K562 (cell line): ENCODE results near the gene C6orf47.

Experiments used
- ARNT ChIP-seq, 2 experiments: fragments of 450-650 bp; IDR thresholded peaks; 2 replicates each; pipeline ENCODE4 v1.6.1; 2016; ENCODE audit warnings: mild to moderate bottlenecking in 1 of 2
- BRF2 ChIP-seq: IDR thresholded peaks from 3 replicates; pipeline ENCODE4 v1.6.1; 2011; ENCODE audit warnings: borderline replicate concordance, mild to moderate bottlenecking; ENCODE audit not compliant: insufficient read length, insufficient read depth
- GATA2 ChIP-seq: sonication (generic); formaldehyde crosslinking; IDR thresholded peaks from 2 replicates; pipeline ENCODE4 v1.4.0; 2020; ENCODE audit warnings: mild to moderate bottlenecking, missing genetic modification reagents
- JUNB ChIP-seq: fragments of 450-650 bp; formaldehyde crosslinking; conservative IDR thresholded peaks from 2 replicates; pipeline ENCODE4 v1.4.0; 2020; ENCODE audit warnings: mild to moderate bottlenecking
- MAX ChIP-seq: sonication (generic); formaldehyde crosslinking; IDR thresholded peaks from 2 replicates; pipeline ENCODE4 v1.9.0; 2022; ENCODE audit warnings: mild to moderate bottlenecking, missing genetic modification reagents
- RAD21 ChIP-seq, 2 experiments: fragments of 250-450 bp in 1 of 2; fragments of 450-650 bp in 1 of 2; sonication (Bioruptor Pico) in 1 of 2; formaldehyde crosslinking in 1 of 2; IDR thresholded peaks in 1 of 2; conservative IDR thresholded peaks in 1 of 2; 2 replicates each; pipeline versions ENCODE4 v1.4.0 to v1.8.0; 2020 to 2022; ENCODE audit warnings: mild to moderate bottlenecking in 2 of 2, moderate library complexity in 1 of 2
- SRF ChIP-seq, 2 experiments: fragments of 250-450, 450-650 bp in 1 of 2; sonication (Bioruptor Pico) in 1 of 2; sonication (generic) in 1 of 2; formaldehyde crosslinking; IDR thresholded peaks; 2 replicates each; pipeline versions ENCODE4 v1.5.0 to v1.5.1; 2020 to 2022; ENCODE audit warnings: mild to moderate bottlenecking in 1 of 2, missing genetic modification reagents in 1 of 2
- ZNF165 ChIP-seq: fragments of 250-450 bp; sonication (Bioruptor Pico); IDR thresholded peaks from 2 replicates; pipeline ENCODE4 v1.4.0; 2020; ENCODE audit warnings: borderline replicate concordance
- ZNF316 ChIP-seq: fragments of 450-650 bp; IDR thresholded peaks from 2 replicates; pipeline ENCODE4 v1.6.1; 2016
- ZNF41 ChIP-seq: fragments of 250-450 bp; sonication (Bioruptor Pico); conservative IDR thresholded peaks from 2 replicates; pipeline ENCODE4 v1.4.0; 2020; ENCODE audit warnings: mild to moderate bottlenecking
- TF ChIP-seq, protein P1 (sequence below), 3 experiments: IDR thresholded peaks in 2 of 3; conservative IDR thresholded peaks in 1 of 3; 2 replicates each; pipeline ENCODE4 v1.5.1; 2011 to 2012; ENCODE audit warnings: low read length in 3 of 3, mild to moderate bottlenecking in 3 of 3, control low read depth in 2 of 3, improper control_type of control experiment in 1 of 3, inconsistent platforms in 1 of 3, low read depth in 1 of 3, mixed read lengths in 1 of 3, moderate library complexity in 1 of 3; ENCODE audit not compliant: insufficient read depth in 2 of 3
- TF ChIP-seq, protein P2 (sequence below): sonication (generic); formaldehyde crosslinking; IDR thresholded peaks from 2 replicates; pipeline ENCODE4 v1.8.1; 2023; ENCODE audit warnings: mild to moderate bottlenecking, missing genetic modification reagents

GRCh38 chr6:31631209-31631608, 29.4 kb downstream of the C6orf47 start:
- TF ChIP-seq SRF (CRISPR knock-in tag; IDR thresholded peaks at IDR 0.05) (no peak), GATA2 (CRISPR knock-in tag) (no peak), BRF2 (no peak), ZNF165 (CRISPR knock-in tag) (no peak), ZNF41 (CRISPR knock-in tag) (no peak), JUNB (CRISPR knock-in tag) (no peak), MAX (no peak), ARNT (IDR thresholded peaks at IDR 0.05) (no peak), RAD21 (CRISPR knock-in tag; conservative IDR thresholded peaks at IDR 0.05 in 1 of 2, IDR thresholded peaks at IDR 0.05 in 1 of 2) (no peak), ZNF316 (no peak)
- TF ChIP-seq, protein P1, sequence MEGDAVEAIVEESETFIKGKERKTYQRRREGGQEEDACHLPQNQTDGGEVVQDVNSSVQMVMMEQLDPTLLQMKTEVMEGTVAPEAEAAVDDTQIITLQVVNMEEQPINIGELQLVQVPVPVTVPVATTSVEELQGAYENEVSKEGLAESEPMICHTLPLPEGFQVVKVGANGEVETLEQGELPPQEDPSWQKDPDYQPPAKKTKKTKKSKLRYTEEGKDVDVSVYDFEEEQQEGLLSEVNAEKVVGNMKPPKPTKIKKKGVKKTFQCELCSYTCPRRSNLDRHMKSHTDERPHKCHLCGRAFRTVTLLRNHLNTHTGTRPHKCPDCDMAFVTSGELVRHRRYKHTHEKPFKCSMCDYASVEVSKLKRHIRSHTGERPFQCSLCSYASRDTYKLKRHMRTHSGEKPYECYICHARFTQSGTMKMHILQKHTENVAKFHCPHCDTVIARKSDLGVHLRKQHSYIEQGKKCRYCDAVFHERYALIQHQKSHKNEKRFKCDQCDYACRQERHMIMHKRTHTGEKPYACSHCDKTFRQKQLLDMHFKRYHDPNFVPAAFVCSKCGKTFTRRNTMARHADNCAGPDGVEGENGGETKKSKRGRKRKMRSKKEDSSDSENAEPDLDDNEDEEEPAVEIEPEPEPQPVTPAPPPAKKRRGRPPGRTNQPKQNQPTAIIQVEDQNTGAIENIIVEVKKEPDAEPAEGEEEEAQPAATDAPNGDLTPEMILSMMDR (IDR thresholded peaks at IDR 0.05 in 2 of 3, conservative IDR thresholded peaks at IDR 0.05 in 1 of 3; ENCODE audit: insufficient read depth in 2 of 3, low read depth in 1 of 3, low read length in 3 of 3): no peak
- TF ChIP-seq, protein P2, sequence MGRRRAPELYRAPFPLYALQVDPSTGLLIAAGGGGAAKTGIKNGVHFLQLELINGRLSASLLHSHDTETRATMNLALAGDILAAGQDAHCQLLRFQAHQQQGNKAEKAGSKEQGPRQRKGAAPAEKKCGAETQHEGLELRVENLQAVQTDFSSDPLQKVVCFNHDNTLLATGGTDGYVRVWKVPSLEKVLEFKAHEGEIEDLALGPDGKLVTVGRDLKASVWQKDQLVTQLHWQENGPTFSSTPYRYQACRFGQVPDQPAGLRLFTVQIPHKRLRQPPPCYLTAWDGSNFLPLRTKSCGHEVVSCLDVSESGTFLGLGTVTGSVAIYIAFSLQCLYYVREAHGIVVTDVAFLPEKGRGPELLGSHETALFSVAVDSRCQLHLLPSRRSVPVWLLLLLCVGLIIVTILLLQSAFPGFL (CRISPR knock-in tag): no peak
